ENCODE results near the gene GABRG3.

DNA sequence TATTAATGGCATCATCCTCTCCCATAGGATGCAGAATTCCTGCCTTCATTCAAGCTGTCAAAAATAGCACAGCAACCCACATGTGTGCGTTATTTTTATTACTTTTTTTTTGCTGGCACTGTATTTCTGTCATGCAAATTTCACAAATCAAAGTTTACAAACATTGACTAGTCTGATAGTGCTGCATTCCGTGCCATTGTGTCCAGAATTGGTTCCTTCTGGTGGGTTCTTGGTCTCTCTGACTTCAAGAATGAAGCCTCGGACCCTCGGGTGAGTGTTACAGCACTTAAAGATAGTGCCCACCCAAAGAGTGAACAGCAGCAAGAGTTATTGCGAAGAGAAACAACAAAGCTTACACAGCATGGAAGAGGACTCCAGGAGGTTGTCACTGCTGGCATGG is 490.2 kb downstream of the GABRG3 start:
- no peak for TF ChIP-seq CTCF (optimal IDR thresholded peaks at IDR 0.05 in 1 of 3, IDR thresholded peaks at IDR 0.05 in 1 of 3, conservative IDR thresholded peaks at IDR 0.05 in 1 of 3; ENCODE audit: extremely low read depth in 1 of 3, insufficient read depth in 2 of 3, low read length in 3 of 3)
- no peak for TF ChIP-seq EZH2 (IDR thresholded peaks at IDR 0.05; ENCODE audit: low read length)
